B cell (primary cell): ENCODE data around the gene NRGN. TPM values are rescaled to one million over a fixed set of nuclear protein-coding genes. Genes with fewer than 3 reads are reported as not detected.

Experiments
- ATAC-seq: fragments of 200-7000 bp; cut with Tn5 transposase; one replicate; pipeline ENCODE4 v1.10.0; 2021; ENCODE audit warnings: low read depth, mild to moderate bottlenecking, moderate number of reproducible peaks, moderate library complexity
- CTCF ChIA-PET: fragments of 350-600 bp; sonication (Branson Sonifier 250); formaldehyde crosslinking; loops from one replicate; lab custom pipeline; 2021; ENCODE audit warnings: antibody characterized with exemption, inconsistent platforms; lab: Charles Lee
- POLR2A ChIA-PET: fragments of 350-600 bp; sonication (Branson Sonifier 250); formaldehyde crosslinking; loops from one replicate; lab custom pipeline; 2021; ENCODE audit warnings: antibody characterized with exemption; lab: Charles Lee
- DNase-seq: peaks from one replicate; pipeline ENCODE4 v3.0.0; 2013
- H2AFZ ChIP-seq: 2 replicates; pipeline ENCODE4 v1.6.1; 2012; ENCODE audit warnings: mild to moderate bottlenecking, low read depth, low read length; ENCODE audit not compliant: insufficient read depth, poor library complexity, severe bottlenecking
- H3K27ac ChIP-seq, 2 donors: 1 replicate in 1 of 2; 2 replicates in 1 of 2; pipeline ENCODE4 v1.5.1; 2012 to 2013; ENCODE audit warnings: low read length in 2 of 2, mild to moderate bottlenecking in 2 of 2, moderate library complexity in 1 of 2
- H3K27me3 ChIP-seq, 4 experiments: fragments of 200-600 bp in 1 of 4; sonication (generic) in 1 of 4; replicated peaks in 1 of 4; 1 replicate in 2 of 4; 2 replicates in 2 of 4; pipeline versions ENCODE4 v1.6.1 to v1.7.0; 2013 to 2016; ENCODE audit warnings: low read length in 3 of 4, mild to moderate bottlenecking in 2 of 4, mixed read lengths in 1 of 4, moderate library complexity in 1 of 4; ENCODE audit not compliant: insufficient read depth in 4 of 4, control insufficient read depth in 3 of 4; ENCODE audit errors: control extremely low read depth in 1 of 4
- H3K36me3 ChIP-seq, 2 experiments: replicated peaks in 1 of 2; 1 replicate in 1 of 2; 2 replicates in 1 of 2; pipeline versions ENCODE4 v1.6.1 to v1.7.1; 2013; ENCODE audit warnings: low read length in 1 of 2; ENCODE audit not compliant: insufficient read depth in 2 of 2, control insufficient read depth in 1 of 2; ENCODE audit errors: control extremely low read depth in 1 of 2, extremely low read depth in 1 of 2
- H3K4me1 ChIP-seq, 2 donors: fragments of 200-600 bp in 1 of 2; sonication (generic) in 1 of 2; 1 replicate in 1 of 2; 2 replicates in 1 of 2; pipeline versions ENCODE4 v1.5.1 to v1.6.1; 2013 to 2017; ENCODE audit warnings: low read length in 2 of 2; ENCODE audit not compliant: control insufficient read depth in 2 of 2, insufficient read depth in 2 of 2
- H3K4me2 ChIP-seq: replicated peaks from 2 replicates; pipeline ENCODE3; 2012; ENCODE audit warnings: mild to moderate bottlenecking, low read depth, low read length; ENCODE audit not compliant: poor library complexity, severe bottlenecking
- H3K4me3 ChIP-seq, 5 experiments: fragments of 200-600 bp in 1 of 5; sonication (generic) in 1 of 5; 1 replicate in 3 of 5; 2 replicates in 2 of 5; pipeline versions ENCODE4 v1.5.1 to v1.7.0; 2011 to 2016; ENCODE audit warnings: low read length in 4 of 5, mild to moderate bottlenecking in 4 of 5, low read depth in 2 of 5, control low read depth in 1 of 5, moderate library complexity in 1 of 5; ENCODE audit not compliant: insufficient read depth in 1 of 5; ENCODE audit errors: control extremely low read depth in 1 of 5, extremely low read depth in 1 of 5
- H3K79me2 ChIP-seq: fragments of 200-600 bp; sonication (generic); one replicate; pipeline ENCODE4 v1.6.0; 2016; ENCODE audit warnings: low read length; ENCODE audit not compliant: control insufficient read depth, insufficient read depth
- H3K9ac ChIP-seq: fragments of 200-600 bp; sonication (generic); 2 replicates; pipeline ENCODE4 v1.6.1; 2017; ENCODE audit warnings: mild to moderate bottlenecking, low read length, moderate library complexity
- H3K9me3 ChIP-seq, 3 donors: one replicate each; pipeline versions ENCODE4 v1.6.1 to v1.7.1; 2013; ENCODE audit warnings: low read length in 2 of 3; ENCODE audit not compliant: control insufficient read depth in 2 of 3, insufficient read depth in 1 of 3; ENCODE audit errors: control extremely low read depth in 1 of 3
- H4K20me1 ChIP-seq: 2 replicates; pipeline ENCODE4 v1.6.0; 2012; ENCODE audit warnings: mild to moderate bottlenecking, low read length; ENCODE audit not compliant: insufficient read depth, control insufficient read depth, poor library complexity, severe bottlenecking
- H3K27ac Mint-ChIP-seq: one replicate; pipeline ENCODE4 v1.8.0; 2021; ENCODE audit warnings: mixed read lengths
- H3K27me3 Mint-ChIP-seq: one replicate; pipeline ENCODE4 v1.8.0; 2021; ENCODE audit warnings: mixed read lengths
- H3K4me1 Mint-ChIP-seq: one replicate; pipeline ENCODE4 v1.8.0; 2021; ENCODE audit warnings: mixed read lengths
- H3K4me3 Mint-ChIP-seq: one replicate; pipeline ENCODE4 v1.8.0; 2021; ENCODE audit warnings: mixed read lengths
- H3K9me3 Mint-ChIP-seq: one replicate; pipeline ENCODE4 v1.8.0; 2022; ENCODE audit warnings: mixed read lengths; ENCODE audit not compliant: insufficient read depth
- EZH2 ChIP-seq: IDR thresholded peaks from 2 replicates; pipeline ENCODE4 v1.6.1; 2012; ENCODE audit warnings: borderline replicate concordance, low read depth, mild to moderate bottlenecking, moderate library complexity, low read length; ENCODE audit not compliant: insufficient read depth, poor library complexity, severe bottlenecking
- WGBS: methylation state at CpG from one replicate; pipeline ENCODE4 v1.1.5; 2013; ENCODE audit warnings: missing lambda C conversion rate; ENCODE audit not compliant: insufficient coverage; 5-methylcytosine and 5-hydroxymethylcytosine counted together
- intact Hi-C: fragments of 100-400 bp; cut with micrococcal nuclease; formaldehyde crosslinking; loops from one replicate; pipeline ENCODE4 v1.10.0; 2022
- polyA plus RNA-seq: library from polyadenylated mRNA; depleted of rRNA; stranded (reverse); fragments of >200 nt; gene quantifications from 2 replicates; pipeline ENCODE4 v1.2.3, GENCODE V29; 2012
- total RNA-seq, 2 donors: library from RNA; stranded (reverse); fragments of 120-200 nt in 1 of 2; gene quantifications; 1 replicate in 1 of 2; 2 replicates in 1 of 2; pipeline versions ENCODE4 v1.2.3 to v1.2.4, GENCODE V29; 2013 to 2022
- TF ChIP-seq, protein P1 (sequence below): fragments of 200-600 bp; IDR thresholded peaks from one replicate; pipeline ENCODE4 v1.8.0; 2022; ENCODE audit warnings: antibody characterized with exemption, mild to moderate bottlenecking

The NRGN gene
- total and polyA plus RNA-seq, 2 donors (not counting 1 experiment from before 2014, with no cell fraction given): 3.1 TPM; not detected in 1

DNA sequence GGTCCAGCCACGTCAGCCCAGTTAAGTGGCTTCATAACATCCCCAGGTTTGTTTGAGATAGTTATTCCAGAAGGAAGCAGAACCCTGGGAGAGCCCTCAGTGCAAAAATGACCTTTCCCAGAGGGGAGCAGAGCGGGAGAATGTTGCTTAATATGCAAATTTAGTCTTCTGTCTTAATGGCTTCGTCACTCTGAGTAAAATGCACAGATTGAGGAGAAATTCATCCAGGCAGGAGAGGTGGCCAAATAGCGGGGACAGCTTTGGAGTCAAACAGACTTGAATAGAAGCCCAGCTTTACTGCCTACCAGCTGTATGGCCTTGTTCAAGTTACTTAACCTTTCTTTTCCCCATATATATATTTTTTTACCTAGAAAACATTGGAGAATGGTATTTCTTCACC lies 12.3 kb upstream of the NRGN start:
- 67% methylated on average over 2 of the region's 4 CpGs for WGBS
- POLR2A ChIA-PET: no interaction called here

DNA sequence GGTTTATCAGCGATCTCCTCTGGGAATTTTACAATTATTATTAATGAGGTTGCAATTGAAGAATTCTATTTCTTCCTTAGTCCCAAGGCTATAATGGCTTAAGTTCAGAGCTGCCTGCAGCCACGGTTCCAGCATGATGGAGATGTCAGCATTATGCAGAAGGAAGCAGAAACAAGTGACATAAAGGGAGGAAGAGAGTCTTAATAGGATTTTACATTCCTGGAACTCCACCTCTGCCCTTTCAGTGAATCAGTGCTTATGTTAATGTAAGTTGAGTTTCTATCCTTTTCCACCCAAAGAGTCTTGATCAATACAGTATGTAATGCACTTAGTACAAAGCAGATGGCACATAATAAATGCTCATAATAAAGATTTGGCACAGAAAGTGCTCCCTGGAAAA lies 11.6 kb upstream of the NRGN start:
- H3K27ac Mint-ChIP-seq: no peak overlapping the region
- no peak for ATAC-seq
- CTCF ChIA-PET: no interaction called here

More for the DNA sequence above, 12.3 kb upstream of the NRGN start:
- no peak overlapping the region for H3K9ac ChIP-seq
- H3K9me3 ChIP-seq: no peaks in the 10 kb centered on the region
- H3K27ac ChIP-seq: no peak overlapping the region
- H3K4me2 ChIP-seq: no peak overlapping the region
- Mint-ChIP-seq H3K27me3 (peaks cover 11% of the 10 kb centered on the region), H3K4me1 (peaks cover 42% of the 10 kb centered on the region), H3K27ac (no peak overlapping the region), H3K9me3 (no peaks in the 10 kb centered on the region), H3K4me3 (no peak overlapping the region)
- no peaks in the 10 kb centered on the region for H3K36me3 ChIP-seq
- ATAC-seq: no peak
- H2AFZ ChIP-seq: no peak overlapping the region
- peaks cover 28 to 30% of the 10 kb centered on the region in 2 donors for H3K4me1 ChIP-seq
- intact Hi-C loops: loop anchor here (5.0 kb wide), 1 partner anchor 55 kb away; the partner anchor contains the start of genes SIAE and SPA17
- DNase-seq: no peak
- H3K27me3 ChIP-seq: no peaks in the 10 kb centered on the region
- CTCF ChIA-PET: interaction anchor here (1.3 kb wide), 1 partner anchor 58 kb away, joined by 3 read pairs; no protein-coding TSS in a partner anchor
- no peak overlapping the region for H3K4me3 ChIP-seq
- no peaks in the 10 kb centered on the region for H4K20me1 ChIP-seq
- TF ChIP-seq EZH2: no peak
- TF ChIP-seq, protein P1, sequence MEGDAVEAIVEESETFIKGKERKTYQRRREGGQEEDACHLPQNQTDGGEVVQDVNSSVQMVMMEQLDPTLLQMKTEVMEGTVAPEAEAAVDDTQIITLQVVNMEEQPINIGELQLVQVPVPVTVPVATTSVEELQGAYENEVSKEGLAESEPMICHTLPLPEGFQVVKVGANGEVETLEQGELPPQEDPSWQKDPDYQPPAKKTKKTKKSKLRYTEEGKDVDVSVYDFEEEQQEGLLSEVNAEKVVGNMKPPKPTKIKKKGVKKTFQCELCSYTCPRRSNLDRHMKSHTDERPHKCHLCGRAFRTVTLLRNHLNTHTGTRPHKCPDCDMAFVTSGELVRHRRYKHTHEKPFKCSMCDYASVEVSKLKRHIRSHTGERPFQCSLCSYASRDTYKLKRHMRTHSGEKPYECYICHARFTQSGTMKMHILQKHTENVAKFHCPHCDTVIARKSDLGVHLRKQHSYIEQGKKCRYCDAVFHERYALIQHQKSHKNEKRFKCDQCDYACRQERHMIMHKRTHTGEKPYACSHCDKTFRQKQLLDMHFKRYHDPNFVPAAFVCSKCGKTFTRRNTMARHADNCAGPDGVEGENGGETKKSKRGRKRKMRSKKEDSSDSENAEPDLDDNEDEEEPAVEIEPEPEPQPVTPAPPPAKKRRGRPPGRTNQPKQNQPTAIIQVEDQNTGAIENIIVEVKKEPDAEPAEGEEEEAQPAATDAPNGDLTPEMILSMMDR: no peak
- H3K79me2 ChIP-seq: no peaks in the 10 kb centered on the region

More for the DNA sequence above, 11.6 kb upstream of the NRGN start:
- H3K4me3 Mint-ChIP-seq: no peak overlapping the region
- TF ChIP-seq, protein P1: no peak
- no peak for TF ChIP-seq EZH2
- H2AFZ ChIP-seq: no peak overlapping the region
- POLR2A ChIA-PET: no interaction called here
- H3K4me1 ChIP-seq: peaks cover 26 to 27% of the 10 kb centered on the region in 2 donors
- intact Hi-C loops: loop anchor here (5.0 kb wide), 1 partner anchor 56 kb away; the partner anchor contains the start of genes SIAE and SPA17
- H3K4me2 ChIP-seq: no peak overlapping the region
- H3K79me2 ChIP-seq: no peaks in the 10 kb centered on the region
- H4K20me1 ChIP-seq: no peaks in the 10 kb centered on the region
- H3K9me3 Mint-ChIP-seq: no peaks in the 10 kb centered on the region
- H3K4me3 ChIP-seq: no peak overlapping the region
- H3K27me3 Mint-ChIP-seq: peaks cover 5% of the 10 kb centered on the region
- no peak for DNase-seq
- H3K9me3 ChIP-seq: no peaks in the 10 kb centered on the region
- H3K27me3 ChIP-seq: no peaks in the 10 kb centered on the region
- no peak overlapping the region for H3K27ac ChIP-seq
- peaks cover 36% of the 10 kb centered on the region for H3K4me1 Mint-ChIP-seq
- H3K9ac ChIP-seq: no peak overlapping the region
- H3K36me3 ChIP-seq: no peaks in the 10 kb centered on the region
- WGBS: no CpG with 5 or more reads among the region's 2 CpGs
